Natural killer cell (primary cell): ENCODE measurements around the gene GLI3. TPM values are rescaled to one million over a fixed set of nuclear protein-coding genes. Genes with fewer than 3 reads are reported as not detected.

Source experiments
- ATAC-seq, 3 donors: fragments of 150-1000 bp in 2 of 3; fragments of 200-7000 bp in 1 of 3; cut with Tn5 transposase; 1 replicate in 1 of 3; 2 replicates in 2 of 3; pipeline ENCODE4 v1.10.0; 2021; ENCODE audit warnings: mild to moderate bottlenecking in 2 of 3, moderate library complexity in 2 of 3
- DNase-seq, 2 donors: peaks; one replicate each; pipeline versions ENCODE4 v3.0.0 to v3.0.0-alpha.2; 2013 to 2021; ENCODE audit warnings: mixed read lengths in 1 of 2
- H3K27ac ChIP-seq: one replicate; pipeline ENCODE4 v1.5.1; 2013; ENCODE audit warnings: mild to moderate bottlenecking, low read length
- H3K27me3 ChIP-seq: one replicate; pipeline ENCODE4 v1.6.1; 2013; ENCODE audit warnings: low read length; ENCODE audit not compliant: control insufficient read depth, insufficient read depth
- H3K36me3 ChIP-seq: one replicate; pipeline ENCODE4 v1.6.1; 2013; ENCODE audit warnings: low read length; ENCODE audit not compliant: control insufficient read depth, insufficient read depth
- H3K4me1 ChIP-seq: one replicate; pipeline ENCODE4 v1.6.1; 2013; ENCODE audit warnings: low read length; ENCODE audit not compliant: control insufficient read depth, insufficient read depth
- H3K4me3 ChIP-seq: one replicate; pipeline ENCODE4 v1.5.1; 2013; ENCODE audit warnings: low read length
- H3K9me3 ChIP-seq: one replicate; pipeline ENCODE4 v1.6.1; 2013; ENCODE audit warnings: low read length; ENCODE audit not compliant: control insufficient read depth, insufficient read depth
- H3K27ac Mint-ChIP-seq, 2 donors: one replicate each; pipeline ENCODE4 v1.8.0; 2022; ENCODE audit warnings: mild to moderate bottlenecking in 2 of 2, mixed read lengths in 2 of 2, moderate library complexity in 1 of 2
- H3K27me3 Mint-ChIP-seq, 2 donors: one replicate each; pipeline ENCODE4 v1.8.0; 2022; ENCODE audit warnings: low read depth in 2 of 2, mixed read lengths in 2 of 2
- H3K36me3 Mint-ChIP-seq: one replicate; pipeline ENCODE4 v1.8.0; 2022; ENCODE audit warnings: mixed read lengths
- H3K4me1 Mint-ChIP-seq, 2 donors: one replicate each; pipeline ENCODE4 v1.8.0; 2022; ENCODE audit warnings: mixed read lengths in 2 of 2
- H3K4me3 Mint-ChIP-seq: one replicate; pipeline ENCODE4 v1.8.0; 2022; ENCODE audit warnings: mild to moderate bottlenecking, moderate library complexity, mixed read lengths
- H3K9me3 Mint-ChIP-seq, 2 donors: one replicate each; pipeline ENCODE4 v1.8.0; 2022; ENCODE audit warnings: mixed read lengths in 2 of 2
- CTCF ChIP-seq: fragments of 200-600 bp; IDR thresholded peaks from one replicate; pipeline ENCODE4 v1.8.0; 2022; ENCODE audit warnings: antibody characterized with exemption
- WGBS: methylation state at CpG from one replicate; pipeline ENCODE4 v1.1.7; 2013; ENCODE audit warnings: missing lambda C conversion rate; ENCODE audit not compliant: insufficient coverage; 5-methylcytosine and 5-hydroxymethylcytosine counted together
- intact Hi-C: fragments of 100-400 bp; cut with micrococcal nuclease; formaldehyde crosslinking; loops from one replicate; pipeline ENCODE4 v1.14.2; 2022
- total RNA-seq, 4 donors: library from RNA; stranded (reverse); fragments of 120-200 nt in 1 of 4; gene quantifications; one replicate each; pipeline versions ENCODE4 v1.2.3 to v1.2.4, GENCODE V29; 2013 to 2022

The GLI3 gene
- total RNA-seq, 3 donors from 2014 or later (not counting 1 experiment from before 2014, with no cell fraction given) = 2.9 to 4.7 (median 3.1) TPM

DNA sequence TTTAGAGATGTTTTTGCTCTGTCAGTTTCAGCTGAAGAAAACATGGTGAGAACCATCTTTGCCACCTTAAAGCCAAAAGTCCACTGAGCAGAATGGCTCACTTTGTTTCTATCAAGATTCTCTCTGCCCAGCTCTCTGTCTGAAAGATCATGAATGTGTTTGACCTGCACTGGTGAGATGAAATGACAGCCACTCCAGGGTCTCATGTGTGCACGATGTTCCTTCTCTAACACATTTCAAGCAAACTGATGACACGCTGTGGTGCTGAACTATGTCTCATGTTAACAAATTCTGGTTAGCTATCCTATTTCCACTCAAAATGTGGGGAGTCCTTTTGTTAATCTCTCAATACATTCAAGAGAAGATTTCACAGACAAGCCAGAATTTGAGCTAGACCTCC lies 260.6 kb downstream of the GLI3 start:
- Histone ChIP-seq H3K36me3 (no peaks in the 10 kb centered on the region), H3K27me3 (no peaks in the 10 kb centered on the region), H3K4me1 (no peaks in the 10 kb centered on the region), H3K27ac (no peak overlapping the region), H3K9me3 (no peaks in the 10 kb centered on the region), H3K4me3 (no peak overlapping the region)
- peaks cover 0 to 4% of the 10 kb centered on the region in 2 donors for H3K4me1 Mint-ChIP-seq
- no peak for ATAC-seq
- no peaks in the 10 kb centered on the region for H3K36me3 Mint-ChIP-seq
- WGBS = 94% methylated on average over 2 of the region's 2 CpGs
- H3K27me3 Mint-ChIP-seq = peaks cover 7 to 23% of the 10 kb centered on the region in 2 donors
- TF ChIP-seq CTCF = no peak
- no peak overlapping the region for H3K4me3 Mint-ChIP-seq
- no peak overlapping the region for H3K27ac Mint-ChIP-seq
- H3K9me3 Mint-ChIP-seq = no peaks in the 10 kb centered on the region
- intact Hi-C loops = no loop called here
- no peak for DNase-seq

GRCh38 chr7:41975849-41976248 lies 261.2 kb downstream of the GLI3 start:
- Histone ChIP-seq H3K27ac (no peak overlapping the region), H3K4me3 (no peak overlapping the region), H3K9me3 (no peaks in the 10 kb centered on the region), H3K4me1 (no peaks in the 10 kb centered on the region), H3K27me3 (no peaks in the 10 kb centered on the region), H3K36me3 (no peaks in the 10 kb centered on the region)
- Mint-ChIP-seq H3K4me3 (no peak overlapping the region), H3K36me3 (no peaks in the 10 kb centered on the region), H3K27ac (no peak overlapping the region), H3K27me3 (peaks cover 7 to 20% of the 10 kb centered on the region in 2 donors), H3K4me1 (peaks cover 0 to 4% of the 10 kb centered on the region in 2 donors), H3K9me3 (no peaks in the 10 kb centered on the region)
- DNase-seq = no peak
- intact Hi-C loops = no loop called here
- no peak for TF ChIP-seq CTCF
- no peak for ATAC-seq

- DNase-seq (no peak), ATAC-seq (no peak)
- no peaks in the 10 kb centered on the region for H3K27me3 ChIP-seq
- no peaks in the 10 kb centered on the region for H3K36me3 ChIP-seq
- H3K36me3 Mint-ChIP-seq = no peaks in the 10 kb centered on the region
- H3K27ac ChIP-seq = no peak overlapping the region
- intact Hi-C loops = no loop called here
- H3K9me3 ChIP-seq = no peaks in the 10 kb centered on the region
- no peaks in the 10 kb centered on the region for H3K4me1 ChIP-seq
- H3K4me3 Mint-ChIP-seq = no peak overlapping the region
- peaks cover 0 to 4% of the 10 kb centered on the region in 2 donors for H3K4me1 Mint-ChIP-seq
- no peaks in the 10 kb centered on the region for H3K9me3 Mint-ChIP-seq
- no peak for TF ChIP-seq CTCF
- no peak overlapping the region for H3K27ac Mint-ChIP-seq
- no peak overlapping the region for H3K4me3 ChIP-seq
- 82% methylated on average over 2 of the region's 4 CpGs for WGBS
- peaks cover 7 to 12% of the 10 kb centered on the region in 2 donors for H3K27me3 Mint-ChIP-seq
Observed at GRCh38 chr7:41974870-41975557, 262.0 kb downstream of the GLI3 start.

DNA sequence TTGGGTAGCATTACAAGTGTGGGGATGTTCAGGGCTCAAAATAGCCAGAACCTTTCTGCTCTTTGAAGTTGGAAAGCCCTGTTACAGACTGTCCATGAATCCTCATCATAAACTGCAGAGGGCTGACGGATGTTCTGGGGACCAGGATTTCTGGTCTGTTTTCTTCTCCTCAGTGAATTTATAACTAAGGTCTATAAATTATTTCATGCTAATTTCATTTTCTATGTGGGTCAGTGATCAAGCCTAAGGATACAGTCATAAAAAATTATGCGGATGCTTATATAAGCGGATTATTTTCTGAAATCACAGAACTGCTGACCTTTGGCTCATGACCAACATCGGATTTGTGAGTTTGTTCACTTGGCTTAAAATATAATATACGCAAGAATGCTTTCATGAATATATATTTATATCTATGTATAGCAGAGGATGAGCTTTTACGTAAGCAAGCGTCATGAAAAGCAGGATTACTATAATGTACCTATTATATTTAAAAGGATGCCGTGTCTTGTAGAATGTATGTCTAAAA lies 263.7 kb downstream of the GLI3 start:
- Mint-ChIP-seq H3K4me1 (no peaks in the 10 kb centered on the region), H3K27me3 (peaks cover under 1 to 3% of the 10 kb centered on the region in 2 donors), H3K4me3 (no peak overlapping the region), H3K9me3 (no peaks in the 10 kb centered on the region), H3K27ac (no peak overlapping the region), H3K36me3 (no peaks in the 10 kb centered on the region)
- Histone ChIP-seq H3K27me3 (no peaks in the 10 kb centered on the region), H3K9me3 (no peaks in the 10 kb centered on the region), H3K27ac (no peak overlapping the region), H3K36me3 (no peaks in the 10 kb centered on the region), H3K4me1 (no peaks in the 10 kb centered on the region), H3K4me3 (no peak overlapping the region)
- intact Hi-C loops = no loop called here
- WGBS = 96% methylated on average over 4 of the region's 8 CpGs
- ATAC-seq (no peak), DNase-seq (no peak)
- TF ChIP-seq CTCF = no peak
